ENCODE data around the gene SF3B2.
"Not testable (repeated sequence)": the region's sequence is repeated elsewhere in the genome, so short reads cannot be mapped to it uniquely, and the experiment has no call there.

The SF3B2 gene

GRCh38 chr11:66082946-66083698, 31.0 kb downstream of the SF3B2 start:
- H3K4me2 ChIP-seq = peak overlapping the region; percentile 85
- peaks cover 18% of the 10 kb centered on the region; the same call in 1 of the 2 replicates for H4K20me1 ChIP-seq
- H3K9me3 ChIP-seq = no peaks in the 10 kb centered on the region
- no peak overlapping the region for H3K9ac ChIP-seq
- no peaks in the 10 kb centered on the region for H3K27me3 ChIP-seq
- H3K4me1 ChIP-seq = peaks cover 72% of the 10 kb centered on the region
- peaks cover 8% of the 10 kb centered on the region; the same call in 1 of the 2 replicates for H3K36me3 ChIP-seq
- peak overlapping the region; percentile 27; the same call in 1 of the 2 replicates for H3K27ac ChIP-seq
- no peak for TF ChIP-seq Cebpa-rat (IDR thresholded peaks at IDR 0.05)
- no peak overlapping the region for H3K4me3 ChIP-seq

DNA sequence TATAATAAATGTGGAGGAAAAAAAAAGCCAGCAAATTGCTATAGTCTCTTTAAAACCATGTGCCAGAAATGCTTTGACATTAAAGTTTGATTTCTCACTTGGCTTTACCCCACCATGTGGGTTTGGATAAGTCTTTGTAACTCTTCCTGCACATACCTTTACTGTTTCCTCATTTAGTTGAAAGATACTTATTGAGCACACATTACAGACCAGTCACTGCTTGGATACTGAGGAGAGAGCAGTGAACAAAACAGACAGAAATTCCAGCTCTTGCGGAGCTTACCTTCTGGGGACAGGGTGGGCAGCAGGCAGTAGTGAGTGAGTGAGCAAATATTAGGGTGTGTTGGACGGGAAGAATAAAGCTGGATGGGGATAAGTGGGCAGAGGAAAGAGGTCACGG, 31.6 kb downstream of the SF3B2 start:
- no peak for TF ChIP-seq Cebpa-rat (IDR thresholded peaks at IDR 0.05)
- Histone ChIP-seq H3K27me3 (no peaks in the 10 kb centered on the region), H3K9me3 (no peaks in the 10 kb centered on the region), H4K20me1 (peaks cover 18% of the 10 kb centered on the region; the same call in 1 of the 2 replicates), H3K4me1 (peaks cover 78% of the 10 kb centered on the region), H3K9ac (peak overlapping the region; percentile 18; the same call in 1 of the 2 replicates), H3K27ac (peak overlapping the region; percentile 27), H3K4me3 (no peak overlapping the region), H3K4me2 (peak overlapping the region; percentile 85), H3K36me3 (0 out of 2 replicates have a peak, but pooled peaks cover 1% of the 10 kb centered on the region)

GRCh38 chr11:66084821-66085475, 32.8 kb downstream of the SF3B2 start:
- no peaks in the 10 kb centered on the region for H3K27me3 ChIP-seq
- no peaks in the 10 kb centered on the region for H3K36me3 ChIP-seq
- H3K4me3 ChIP-seq = no peak overlapping the region
- H4K20me1 ChIP-seq = peaks cover 18% of the 10 kb centered on the region; the same call in 1 of the 2 replicates
- no peak overlapping the region for H3K4me2 ChIP-seq
- TF ChIP-seq Cebpa-rat (IDR thresholded peaks at IDR 0.05) = no peak
- no peaks in the 10 kb centered on the region for H3K9me3 ChIP-seq
- no peak overlapping the region for H3K9ac ChIP-seq
- peaks cover 80% of the 10 kb centered on the region for H3K4me1 ChIP-seq
- H3K27ac ChIP-seq = no peak overlapping the region

GRCh38 chr11:66087148-66087908, 35.2 kb downstream of the SF3B2 start:
- TF ChIP-seq Cebpa-rat (IDR thresholded peaks at IDR 0.05) = no peak
- Histone ChIP-seq H3K27me3 (no peaks in the 10 kb centered on the region), H3K36me3 (peaks cover 3% of the 10 kb centered on the region), H3K4me1 (peaks cover 57% of the 10 kb centered on the region), H3K4me3 (no peak overlapping the region), H4K20me1 (peaks cover 11% of the 10 kb centered on the region; the same call in 1 of the 2 replicates), H3K9ac (no peak overlapping the region), H3K9me3 (peaks cover 12% of the 10 kb centered on the region), H3K27ac (no peak overlapping the region), H3K4me2 (peak overlapping the region; percentile 56)

DNA sequence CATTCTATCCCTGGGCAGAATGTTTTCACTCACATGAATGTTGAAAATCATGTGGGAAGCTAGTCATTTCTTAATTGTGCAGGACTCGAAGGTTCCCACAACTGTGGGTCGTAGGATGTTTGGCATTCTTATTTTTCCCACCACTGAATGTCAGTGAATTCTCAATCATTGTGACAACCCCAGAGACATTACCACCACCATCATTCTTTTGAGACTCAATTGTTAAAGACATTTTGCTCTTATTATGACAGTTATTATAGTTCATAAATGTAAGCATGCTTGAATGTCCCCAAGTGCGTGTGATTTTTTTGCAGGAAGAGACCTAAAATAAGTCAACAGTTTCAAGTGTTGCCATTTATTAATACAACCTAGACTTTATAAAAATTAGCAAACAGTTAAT, 36.9 kb downstream of the SF3B2 start:
- TF ChIP-seq Cebpa-rat (IDR thresholded peaks at IDR 0.05) = no peak
- Histone ChIP-seq H4K20me1 (peaks cover 9% of the 10 kb centered on the region; the same call in 1 of the 2 replicates), H3K4me1 (peaks cover 39% of the 10 kb centered on the region), H3K36me3 (peaks cover 3% of the 10 kb centered on the region), H3K4me2 (no peak overlapping the region), H3K27ac (no peak overlapping the region), H3K4me3 (no peak overlapping the region), H3K9me3 (peaks cover 12% of the 10 kb centered on the region), H3K9ac (no peak overlapping the region), H3K27me3 (no peaks in the 10 kb centered on the region)

- Histone ChIP-seq H4K20me1 (peaks cover 5% of the 10 kb centered on the region; the same call in 1 of the 2 replicates), H3K4me3 (no peak overlapping the region), H3K36me3 (peaks cover 3% of the 10 kb centered on the region), H3K9me3 (peaks cover 12% of the 10 kb centered on the region), H3K27ac (no peak overlapping the region), H3K27me3 (no peaks in the 10 kb centered on the region), H3K9ac (no peak overlapping the region), H3K4me2 (no peak overlapping the region), H3K4me1 (peaks cover 27% of the 10 kb centered on the region)
- no peak for TF ChIP-seq Cebpa-rat (IDR thresholded peaks at IDR 0.05)
These were observed 38.1 kb downstream of the SF3B2 start for GRCh38 chr11:66090288-66090687.

DNA sequence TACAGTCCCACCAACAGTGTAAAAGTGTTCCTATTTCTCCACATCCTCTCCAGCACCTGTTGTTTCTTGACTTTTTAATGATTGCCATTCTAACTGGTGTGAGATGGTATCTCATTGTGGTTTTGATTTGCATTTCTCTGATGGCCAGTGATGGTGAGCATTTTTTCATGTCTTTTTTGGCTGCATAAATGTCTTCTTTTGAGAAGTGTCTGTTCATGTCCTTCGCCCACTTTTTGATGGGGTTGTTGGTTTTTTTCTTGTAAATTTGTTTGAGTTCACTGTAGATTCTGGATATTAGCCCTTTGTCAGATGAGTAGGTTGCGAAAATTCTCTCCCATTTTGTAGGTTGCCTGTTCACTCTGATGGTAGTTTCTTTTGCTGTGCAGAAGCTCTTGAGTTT, 40.0 kb downstream of the SF3B2 start:
- Histone ChIP-seq H3K9me3 (peaks cover 12% of the 10 kb centered on the region), H3K4me1 (peaks cover 18% of the 10 kb centered on the region)
- not testable (repeated sequence) for H3K4me3 ChIP-seq, H3K36me3 ChIP-seq, H3K9ac ChIP-seq, H3K27ac ChIP-seq, H3K4me2 ChIP-seq, H4K20me1 ChIP-seq, H3K27me3 ChIP-seq

- H3K27ac ChIP-seq, H3K36me3 ChIP-seq, H3K27me3 ChIP-seq, H3K4me3 ChIP-seq, H3K9me3 ChIP-seq, H4K20me1 ChIP-seq, H3K9ac ChIP-seq, H3K4me2 ChIP-seq: not testable (repeated sequence)
- H3K4me1 ChIP-seq = peaks cover 21% of the 10 kb centered on the region
These were observed 47.6 kb downstream of the SF3B2 start for GRCh38 chr11:66099746-66100145.

GRCh38 chr11:66100272-66101065, 48.3 kb downstream of the SF3B2 start:
- H3K9me3 ChIP-seq = no peaks in the 10 kb centered on the region
- H3K9ac ChIP-seq = no peak overlapping the region
- no peaks in the 10 kb centered on the region for H3K36me3 ChIP-seq
- peak overlapping the region; percentile 61 for H3K4me2 ChIP-seq
- H4K20me1 ChIP-seq = 0 out of 2 replicates have a peak, but pooled peaks cover 7% of the 10 kb centered on the region
- H3K4me1 ChIP-seq = peaks cover 21% of the 10 kb centered on the region
- TF ChIP-seq Cebpa-rat (IDR thresholded peaks at IDR 0.05) = no peak
- H3K27ac ChIP-seq = 0 out of 2 replicates have a peak overlapping the region, but pooled peaks have one; percentile 37
- H3K27me3 ChIP-seq = no peaks in the 10 kb centered on the region
- no peak overlapping the region for H3K4me3 ChIP-seq

All from BLaER1 (cell line).